KMS-11 (cell line): Measurements from ENCODE around the gene SCNN1B.

Experiments
- H2AFZ ChIP-seq: fragments of 200-600 bp; sonication (generic); 2 replicates; pipeline ENCODE4 v1.6.1; 2016; ENCODE audit warnings: antibody characterized with exemption, mixed run types, low read depth
- H3K27ac ChIP-seq: fragments of 200-600 bp; sonication (generic); 2 replicates; pipeline ENCODE4 v1.6.1; 2016; ENCODE audit warnings: mild to moderate bottlenecking, mixed run types
- H3K27me3 ChIP-seq: fragments of 200-600 bp; sonication (generic); 2 replicates; pipeline ENCODE4 v1.6.1; 2017; ENCODE audit warnings: mild to moderate bottlenecking, low read depth, mixed run types, moderate library complexity; ENCODE audit not compliant: insufficient read depth
- H3K36me3 ChIP-seq: fragments of 200-600 bp; sonication (generic); 2 replicates; pipeline ENCODE4 v1.6.1; 2017; ENCODE audit warnings: mild to moderate bottlenecking, mixed run types; ENCODE audit not compliant: insufficient read depth
- H3K4me1 ChIP-seq: fragments of 200-600 bp; sonication (generic); 2 replicates; pipeline ENCODE4 v1.6.1; 2016; ENCODE audit warnings: mild to moderate bottlenecking, low read depth, mixed run types; ENCODE audit not compliant: poor library complexity, severe bottlenecking
- H3K4me2 ChIP-seq: fragments of 200-600 bp; sonication (generic); 2 replicates; pipeline ENCODE4 v1.7.0; 2016; ENCODE audit warnings: mild to moderate bottlenecking, mixed run types
- H3K4me3 ChIP-seq: fragments of 200-600 bp; sonication (generic); IDR thresholded peaks from 2 replicates; pipeline ENCODE4 v1.6.1; 2017; ENCODE audit warnings: low read depth, low read length, mixed read lengths; ENCODE audit not compliant: insufficient read depth
- H3K79me2 ChIP-seq: fragments of 200-600 bp; sonication (generic); 2 replicates; pipeline ENCODE4 v1.6.1; 2016; ENCODE audit warnings: low read depth, mixed run types; ENCODE audit not compliant: insufficient read depth
- H3K9ac ChIP-seq: fragments of 200-600 bp; sonication (generic); 2 replicates; pipeline ENCODE4 v1.6.1; 2016; ENCODE audit warnings: mild to moderate bottlenecking, mixed run types
- H4K20me1 ChIP-seq: fragments of 200-600 bp; sonication (generic); 2 replicates; pipeline ENCODE4 v1.6.1; 2016; ENCODE audit warnings: mild to moderate bottlenecking, mixed run types; ENCODE audit not compliant: insufficient read depth
- CTCF ChIP-seq: fragments of 200-600 bp; sonication (generic); conservative IDR thresholded peaks from 2 replicates; pipeline ENCODE4 v1.6.1; 2017; ENCODE audit warnings: low read depth, mild to moderate bottlenecking, antibody characterized with exemption, low read length, moderate library complexity, mixed read lengths

The SCNN1B gene

DNA sequence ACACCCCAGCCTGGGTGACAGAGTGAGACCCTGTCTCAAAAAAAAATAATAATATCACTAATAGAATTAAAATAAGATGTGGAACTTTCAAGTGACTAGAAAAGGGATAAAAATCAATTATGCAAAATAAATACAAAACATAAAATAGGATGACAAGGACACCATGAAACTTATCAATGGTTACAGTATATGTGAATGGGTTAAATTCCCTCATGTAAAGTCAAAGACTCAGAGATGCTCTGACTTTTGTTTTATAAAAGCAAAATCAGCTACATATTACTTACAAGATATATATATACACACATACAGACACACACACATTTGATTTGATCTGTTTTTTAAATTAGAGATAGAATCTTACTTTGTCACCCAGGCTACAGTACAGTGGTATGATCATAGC lies 33.5 kb upstream of the SCNN1B start:
- no peaks in the 10 kb centered on the region for H4K20me1 ChIP-seq
- no peaks in the 10 kb centered on the region for H3K36me3 ChIP-seq
- no peak overlapping the region for H3K27ac ChIP-seq
- H3K4me3 ChIP-seq, result no peak overlapping the region
- peaks cover 12% of the 10 kb centered on the region for H3K4me1 ChIP-seq
- H3K9ac ChIP-seq, result no peak overlapping the region
- H2AFZ ChIP-seq, result no peak overlapping the region
- no peak overlapping the region for H3K4me2 ChIP-seq
- H3K27me3 ChIP-seq, result no peaks in the 10 kb centered on the region
- no peaks in the 10 kb centered on the region for H3K79me2 ChIP-seq
- TF ChIP-seq CTCF, result no peak

DNA sequence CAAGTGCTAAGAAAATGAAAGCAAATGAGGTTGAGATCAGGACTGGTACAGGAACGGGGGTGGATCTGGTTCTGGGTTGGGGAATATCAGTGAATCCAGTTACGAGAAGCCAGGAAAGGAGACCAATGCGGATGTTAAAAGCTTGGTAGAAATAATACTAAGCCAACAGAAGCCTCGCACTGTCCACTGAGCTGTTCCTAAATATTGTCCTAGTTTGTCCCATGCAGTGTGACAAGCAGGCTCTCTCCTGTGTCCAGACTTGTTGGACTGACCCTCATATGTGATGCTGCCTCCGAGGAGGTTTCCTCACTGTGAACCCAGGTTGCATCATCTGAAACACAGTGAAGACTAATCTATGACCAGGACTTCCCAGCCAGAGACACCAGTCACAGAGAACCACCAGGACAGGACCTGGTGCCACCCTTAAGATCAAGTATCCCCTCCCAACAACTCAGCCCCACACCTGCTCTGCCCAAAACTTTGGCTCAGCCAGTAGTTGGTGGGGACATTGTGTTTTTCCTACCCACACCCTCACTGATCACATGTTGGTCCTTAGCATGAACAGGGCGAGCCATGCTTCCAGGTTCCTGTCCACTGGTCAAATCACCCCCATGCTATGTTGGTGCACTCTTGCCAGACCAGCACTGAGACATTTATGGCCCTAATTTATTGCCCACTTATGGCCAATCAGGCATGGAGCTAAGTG lies 32.7 kb upstream of the SCNN1B start:
- TF ChIP-seq CTCF, result no peak
- Histone ChIP-seq H3K4me2 (no peak overlapping the region), H3K27me3 (no peaks in the 10 kb centered on the region), H3K4me3 (no peak overlapping the region), H3K27ac (no peak overlapping the region), H3K4me1 (peaks cover 12% of the 10 kb centered on the region), H4K20me1 (no peaks in the 10 kb centered on the region), H3K9ac (no peak overlapping the region), H3K79me2 (no peaks in the 10 kb centered on the region), H2AFZ (0 out of 2 replicates have a peak overlapping the region, but pooled peaks have one; percentile 1), H3K36me3 (no peaks in the 10 kb centered on the region)

- no peak for TF ChIP-seq CTCF
- H3K36me3 ChIP-seq, result no peaks in the 10 kb centered on the region
- no peak overlapping the region for H3K9ac ChIP-seq
- H4K20me1 ChIP-seq, result no peaks in the 10 kb centered on the region
- H3K4me1 ChIP-seq, result peaks cover 12% of the 10 kb centered on the region
- H3K4me3 ChIP-seq, result no peak overlapping the region
- no peaks in the 10 kb centered on the region for H3K79me2 ChIP-seq
- no peaks in the 10 kb centered on the region for H3K27me3 ChIP-seq
- no peak overlapping the region for H2AFZ ChIP-seq
- no peak overlapping the region for H3K27ac ChIP-seq
- H3K4me2 ChIP-seq, result no peak overlapping the region
Observed at GRCh38 chr16:23270654-23271053, 31.4 kb upstream of the SCNN1B start.

DNA sequence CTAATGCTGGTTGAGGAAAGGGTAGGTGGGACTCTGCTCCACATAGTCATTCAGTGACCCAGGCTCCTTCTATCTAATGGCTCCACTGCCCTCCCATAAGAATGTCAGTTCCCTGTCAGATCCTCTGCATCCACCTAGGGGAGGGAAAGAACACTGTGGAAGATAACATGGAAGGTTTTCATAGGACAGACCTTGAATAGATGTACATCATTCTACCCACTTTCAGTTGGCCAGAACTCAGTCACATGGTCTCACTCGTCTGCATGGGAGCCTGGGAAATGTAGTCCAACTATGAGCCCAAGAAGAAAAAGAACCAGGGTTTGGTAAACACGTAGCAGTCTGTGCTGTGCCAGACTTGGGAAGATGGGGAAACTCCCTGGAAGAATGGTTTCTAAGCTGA lies 27.1 kb upstream of the SCNN1B start:
- no peak for TF ChIP-seq CTCF
- no peaks in the 10 kb centered on the region for H3K36me3 ChIP-seq
- H3K4me3 ChIP-seq, result no peak overlapping the region
- H3K9ac ChIP-seq, result no peak overlapping the region
- no peaks in the 10 kb centered on the region for H4K20me1 ChIP-seq
- H3K27ac ChIP-seq, result no peak overlapping the region
- no peaks in the 10 kb centered on the region for H3K27me3 ChIP-seq
- no peak overlapping the region for H3K4me2 ChIP-seq
- no peak overlapping the region for H2AFZ ChIP-seq
- H3K4me1 ChIP-seq, result no peaks in the 10 kb centered on the region
- no peaks in the 10 kb centered on the region for H3K79me2 ChIP-seq
